GM18526 (cell line): Measurements from ENCODE around the gene ANKRD61.

Source experiments
- POLR2A ChIP-seq: IDR thresholded peaks from 3 replicates; pipeline ENCODE4 v1.6.1; 2011; ENCODE audit not compliant: insufficient read length; ENCODE audit errors: extremely low read depth

The ANKRD61 gene

DNA sequence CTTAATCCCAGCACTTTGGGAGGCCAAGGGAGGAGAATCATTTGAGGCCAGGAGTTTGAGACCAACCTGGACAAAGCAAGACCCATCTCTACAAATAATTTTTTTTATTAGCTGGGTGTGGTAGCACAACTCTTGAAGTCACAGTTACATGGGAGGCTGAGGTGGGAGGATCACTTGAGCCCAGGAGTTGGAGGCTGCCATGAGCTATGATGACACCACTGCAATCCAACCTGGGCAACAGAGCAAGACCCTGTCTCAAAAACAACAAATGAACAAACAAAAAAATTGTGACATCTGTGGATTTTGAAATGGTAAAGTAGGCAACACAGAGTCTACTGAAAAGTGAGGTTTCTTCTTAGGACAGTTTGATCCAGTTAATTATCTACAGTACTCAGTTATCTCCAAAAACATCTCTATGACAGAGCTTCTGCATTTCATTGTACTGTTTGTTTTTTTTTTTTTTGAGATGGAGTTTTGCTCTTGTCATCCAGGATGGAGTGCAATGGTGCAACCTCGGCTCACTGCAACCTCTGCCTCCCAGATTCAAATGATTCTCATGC, 3.3 kb upstream of the ANKRD61 start:
- TF ChIP-seq POLR2A, result no peak

DNA sequence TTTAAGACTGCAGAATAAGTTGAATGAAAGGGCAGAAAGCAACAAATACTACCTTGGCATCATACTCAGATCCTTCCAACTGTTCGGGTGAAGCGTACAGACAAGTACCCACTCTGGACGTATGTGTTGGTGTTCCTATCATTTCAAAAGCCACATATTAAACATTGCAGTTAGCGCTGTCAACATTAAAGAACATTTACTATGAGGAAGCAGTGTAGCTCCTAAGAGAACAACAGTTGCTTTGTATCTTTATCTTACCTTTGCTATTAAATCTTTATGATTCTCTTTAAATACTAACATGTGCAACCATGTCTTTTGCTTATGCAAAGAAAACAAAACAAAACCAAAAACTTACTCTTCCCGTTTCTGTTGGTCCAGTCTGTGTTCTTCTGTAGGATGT, 2.6 kb upstream of the ANKRD61 start:
- TF ChIP-seq POLR2A, result no peak

DNA sequence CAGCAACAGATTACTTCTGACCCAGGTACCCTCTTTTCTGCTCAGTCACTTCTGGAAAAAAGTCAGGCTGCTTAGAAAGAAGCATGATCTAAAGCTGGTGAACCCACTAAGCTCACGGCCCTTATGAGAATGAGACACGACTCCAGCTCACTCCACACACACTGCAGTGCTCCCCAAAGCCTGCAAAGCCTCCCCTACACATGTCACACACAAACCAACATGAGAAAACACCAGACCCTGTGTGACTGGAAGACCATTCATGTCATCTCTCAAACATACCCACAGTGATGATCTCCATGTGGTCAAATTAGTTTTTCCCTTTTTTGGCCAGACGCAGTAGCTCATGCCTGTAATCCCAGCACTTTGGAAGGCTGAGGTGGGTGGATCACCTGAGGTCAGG, 391 bp downstream of the ANKRD61 start:
- no peak for TF ChIP-seq POLR2A

DNA sequence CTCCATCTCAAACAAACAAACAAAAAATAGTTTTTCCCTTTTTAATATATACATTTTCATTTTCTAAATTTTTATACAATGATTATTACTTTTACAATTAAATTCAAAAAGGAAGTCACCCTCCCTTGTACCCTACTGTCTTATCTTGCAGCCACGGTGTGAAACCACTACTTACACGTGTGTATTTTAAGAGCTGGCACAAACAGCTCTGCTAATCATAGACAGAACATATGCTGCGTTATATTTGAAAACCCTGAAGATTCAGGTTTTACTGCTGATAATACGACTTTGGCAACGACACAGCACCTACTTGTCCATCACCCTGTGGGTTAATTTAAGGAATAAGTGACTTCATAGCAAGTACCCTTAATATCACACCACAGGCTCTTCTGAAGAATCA, 991 bp downstream of the ANKRD61 start:
- no peak for TF ChIP-seq POLR2A

DNA sequence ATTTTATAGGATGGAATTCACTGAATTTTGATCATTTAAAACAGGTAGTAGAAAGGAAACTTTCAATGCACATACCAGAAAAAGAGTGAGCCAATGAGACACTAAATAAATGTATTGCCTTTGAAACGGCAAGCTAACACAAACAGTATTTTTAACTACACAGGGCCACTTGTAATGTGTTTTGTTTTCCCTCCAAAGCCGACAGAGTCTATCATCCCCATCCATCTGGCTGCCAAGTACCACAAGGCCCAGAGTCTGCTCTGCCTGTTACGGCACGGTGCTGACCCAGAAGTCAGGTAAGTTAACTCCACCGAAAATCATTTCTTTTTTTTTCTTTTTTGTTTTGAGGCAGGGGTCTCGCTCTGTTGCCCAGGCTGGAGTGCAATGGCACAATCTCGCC, 1.5 kb downstream of the ANKRD61 start:
- TF ChIP-seq POLR2A, result no peak

DNA sequence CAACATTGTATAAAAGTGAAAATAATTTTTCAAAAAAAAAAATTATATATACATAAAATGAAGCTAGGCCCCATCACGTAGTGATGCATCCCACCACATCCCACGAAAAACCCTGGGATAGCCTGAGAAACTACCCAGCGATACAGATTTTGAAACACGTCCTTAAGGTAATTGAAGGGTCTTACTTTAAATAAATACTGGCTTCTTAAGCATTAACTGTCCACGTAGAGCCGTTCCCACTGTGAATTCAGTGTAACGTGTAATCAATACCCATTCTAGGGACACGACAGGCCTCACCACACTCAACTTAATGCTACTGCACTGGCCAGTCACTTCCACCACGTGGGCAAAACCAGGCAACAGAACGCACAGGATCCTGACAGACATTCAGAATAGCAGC, 4.0 kb downstream of the ANKRD61 start:
- TF ChIP-seq POLR2A, result no peak

DNA sequence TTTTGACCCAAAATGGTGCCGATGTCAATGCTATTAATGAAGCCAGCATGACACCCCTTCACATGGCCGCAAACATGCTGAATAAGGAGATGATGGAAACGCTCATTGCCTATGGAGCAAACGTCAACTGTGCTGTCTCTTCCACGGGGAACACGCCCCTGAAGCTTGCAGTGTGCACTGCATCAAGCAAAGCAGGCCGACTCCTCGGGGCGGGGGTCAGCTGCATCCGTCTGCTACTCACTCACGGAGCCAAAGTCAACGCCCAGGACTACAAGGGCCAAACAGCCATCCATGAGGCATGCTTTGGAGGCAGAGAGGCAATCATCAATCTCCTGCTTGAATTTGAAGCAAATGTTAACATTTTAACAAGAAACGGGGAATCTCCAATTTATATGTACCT, 4.5 kb downstream of the ANKRD61 start:
- no peak for TF ChIP-seq POLR2A

DNA sequence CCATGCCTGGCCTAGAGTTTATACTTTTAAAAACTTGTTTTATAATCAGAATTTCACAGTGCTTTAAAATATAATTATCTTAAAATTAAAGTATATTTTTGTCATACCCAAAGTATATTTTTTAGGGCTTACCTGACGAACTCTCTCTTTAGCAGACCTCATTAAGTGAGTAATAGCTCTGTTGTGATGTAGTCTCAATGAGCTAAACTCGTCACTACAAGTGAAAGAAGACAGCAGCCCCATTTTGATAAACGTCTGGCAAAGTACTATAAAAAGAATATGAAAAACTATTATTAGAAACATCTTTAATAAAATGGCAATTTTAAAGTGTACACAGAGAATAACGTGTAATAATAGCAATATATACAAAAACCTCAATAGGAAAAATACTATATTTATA, 18.6 kb downstream of the ANKRD61 start:
- TF ChIP-seq POLR2A, result no peak

DNA sequence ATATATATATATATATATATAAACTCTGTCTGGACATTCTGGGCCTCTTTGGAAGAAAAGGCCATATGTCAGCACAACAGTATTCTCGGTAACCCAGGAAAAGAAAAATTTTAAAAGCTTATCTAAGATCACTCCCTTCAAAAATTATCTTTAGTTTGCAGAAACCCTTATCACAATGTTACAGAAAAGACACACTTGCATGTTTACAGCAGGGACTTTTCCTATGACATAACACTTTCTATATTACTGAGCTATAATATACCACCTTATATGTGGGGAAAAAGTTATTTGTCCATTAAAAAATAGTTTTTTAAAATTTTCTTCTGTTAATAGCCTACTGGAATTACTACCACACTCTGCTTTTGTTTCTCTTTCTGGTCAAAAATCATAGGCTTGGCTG, 25.4 kb downstream of the ANKRD61 start:
- TF ChIP-seq POLR2A, result no peak

DNA sequence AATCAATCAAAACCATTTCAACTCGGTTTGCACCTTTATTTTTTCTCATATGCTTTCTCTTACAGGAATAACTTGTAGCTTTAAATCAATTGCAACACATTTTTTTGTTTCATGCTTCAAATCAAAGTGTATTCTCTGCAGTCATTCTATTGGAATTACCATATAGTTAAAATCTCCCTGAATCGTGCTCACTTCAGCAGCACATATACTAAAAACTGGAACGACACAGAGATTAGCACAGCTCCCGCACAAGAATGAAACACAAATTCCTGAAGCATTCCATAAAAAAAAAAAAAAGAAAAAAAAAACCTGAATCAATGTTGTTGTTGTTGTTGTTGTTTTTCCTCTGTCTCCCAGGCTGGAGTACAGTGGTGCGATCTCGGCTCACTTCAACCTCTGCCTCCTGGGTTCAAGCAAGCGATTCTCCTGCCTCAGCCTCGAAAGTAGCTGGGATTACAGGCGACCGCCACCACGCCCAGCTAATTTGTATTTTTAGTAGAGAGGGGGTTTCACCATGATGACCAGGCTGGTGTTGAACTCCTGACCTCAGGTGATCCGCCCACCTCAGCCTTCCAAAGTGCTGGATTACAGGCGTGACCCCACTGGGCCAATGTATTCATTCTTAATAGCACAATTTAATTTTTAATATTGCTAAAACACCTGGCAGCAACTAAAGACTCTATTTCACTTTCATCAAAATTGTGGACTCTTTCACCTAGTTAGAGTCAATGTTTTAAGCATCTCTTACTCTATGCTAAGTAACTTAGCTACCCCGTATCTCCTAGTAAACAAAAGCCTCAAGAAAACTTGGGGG, 26.3 kb downstream of the ANKRD61 start:
- no peak for TF ChIP-seq POLR2A

DNA sequence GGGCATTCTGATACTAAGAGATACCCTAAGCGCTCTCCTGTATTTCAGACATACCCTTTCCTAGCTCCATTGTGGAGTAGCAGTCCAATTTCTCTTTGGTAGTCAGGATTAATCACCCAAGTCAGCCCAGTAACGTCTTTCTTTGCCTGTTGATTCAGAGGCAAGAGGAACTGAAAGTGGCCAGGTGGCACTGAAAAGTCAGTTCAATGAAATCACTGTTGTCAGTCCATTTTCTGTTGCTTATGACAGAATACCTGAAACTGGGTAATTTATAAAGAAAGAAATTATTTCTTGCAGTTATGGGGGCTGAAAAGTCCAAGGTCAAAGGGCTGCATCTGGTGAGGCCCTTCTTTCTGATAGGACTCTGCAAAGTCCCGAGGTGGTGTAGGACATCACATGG, 40.2 kb downstream of the ANKRD61 start:
- no peak for TF ChIP-seq POLR2A

DNA sequence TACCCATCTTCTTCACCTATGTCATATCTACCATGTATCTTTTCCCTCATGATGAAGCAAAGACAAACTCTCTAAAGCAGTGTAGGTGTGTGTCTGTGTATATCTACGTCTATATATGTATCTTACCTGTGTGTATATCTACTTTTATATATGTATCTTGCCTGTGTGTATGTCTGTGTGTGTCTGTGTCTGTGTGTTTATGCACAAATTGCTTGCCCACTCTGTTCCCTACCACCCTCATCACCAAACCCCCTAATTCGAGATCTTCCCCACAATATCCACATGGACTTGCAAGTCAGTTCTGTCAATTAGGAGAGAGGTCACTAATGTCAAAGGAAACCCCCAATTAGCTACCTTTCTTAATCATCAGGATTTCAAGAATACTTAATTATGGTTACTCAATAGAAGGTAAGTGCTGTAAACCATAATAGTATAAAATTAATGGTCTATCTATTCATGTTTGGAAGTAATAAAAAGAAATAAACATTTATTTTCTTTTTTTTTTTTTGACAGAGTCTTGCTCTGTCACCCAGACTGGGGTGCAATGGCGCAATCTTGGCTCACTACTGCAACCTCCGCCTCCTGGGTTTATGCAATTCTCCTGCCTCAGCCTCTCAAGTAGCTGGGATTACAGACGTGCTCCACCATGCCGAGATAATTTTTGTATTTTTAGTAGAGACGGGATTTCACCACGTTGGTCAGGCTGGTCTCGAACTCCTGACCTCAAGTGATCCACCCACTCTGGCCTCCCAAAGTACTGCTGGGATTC, 43.6 kb downstream of the ANKRD61 start:
- TF ChIP-seq POLR2A, result no peak

DNA sequence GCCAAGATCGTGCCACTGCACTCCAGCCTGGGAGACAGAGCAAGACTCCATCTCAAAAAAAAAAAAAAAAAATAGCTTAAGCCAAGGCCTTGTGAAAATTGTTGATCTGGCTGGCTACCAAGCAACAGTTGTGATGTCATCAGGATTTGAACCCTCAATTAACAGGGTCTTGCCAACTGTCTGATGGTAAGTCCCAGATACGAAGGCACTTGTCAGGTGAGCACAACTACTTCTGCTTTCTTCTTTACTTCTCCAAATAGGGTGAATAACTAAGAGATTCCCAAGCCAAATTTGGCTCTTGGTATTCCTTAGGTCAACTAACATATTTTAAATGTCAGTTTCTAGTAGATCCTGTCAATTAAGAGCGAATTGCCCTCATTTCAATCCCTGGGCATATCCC, 47.4 kb downstream of the ANKRD61 start:
- TF ChIP-seq POLR2A, result no peak
